ENCODE data around the gene TBC1D30.

DNA sequence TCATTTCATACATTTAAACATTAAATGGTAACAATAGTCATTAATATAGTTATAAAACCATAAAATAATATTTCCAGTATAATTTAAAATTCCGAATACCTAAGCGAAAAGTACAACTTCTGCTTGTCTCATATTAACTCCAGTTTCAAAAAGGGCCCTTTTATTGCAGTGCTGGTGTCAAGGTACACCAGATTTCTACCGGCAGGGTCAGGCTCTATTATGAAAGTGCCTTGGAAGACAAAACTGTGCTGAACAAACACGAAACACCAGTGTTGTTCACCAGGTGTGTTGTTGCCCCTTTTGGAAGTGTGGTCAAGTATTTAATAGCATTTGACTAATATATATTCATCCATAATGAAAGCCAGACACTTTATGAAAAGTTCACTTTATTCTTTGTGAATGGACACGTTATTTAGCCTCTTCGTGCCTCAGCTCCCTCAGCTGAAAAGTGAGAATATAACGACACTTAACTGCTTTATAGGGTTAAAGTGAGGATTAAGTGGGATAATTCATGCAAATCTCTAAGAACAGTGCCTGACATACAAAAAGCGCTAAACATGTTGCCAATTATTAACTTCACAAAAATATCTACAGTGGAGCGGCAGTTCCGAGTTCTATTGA, 45.0 kb upstream of the TBC1D30 start:
- TF ChIP-seq POLR2A (IDR thresholded peaks at IDR 0.05): no peak
- TF ChIP-seq, protein P1, sequence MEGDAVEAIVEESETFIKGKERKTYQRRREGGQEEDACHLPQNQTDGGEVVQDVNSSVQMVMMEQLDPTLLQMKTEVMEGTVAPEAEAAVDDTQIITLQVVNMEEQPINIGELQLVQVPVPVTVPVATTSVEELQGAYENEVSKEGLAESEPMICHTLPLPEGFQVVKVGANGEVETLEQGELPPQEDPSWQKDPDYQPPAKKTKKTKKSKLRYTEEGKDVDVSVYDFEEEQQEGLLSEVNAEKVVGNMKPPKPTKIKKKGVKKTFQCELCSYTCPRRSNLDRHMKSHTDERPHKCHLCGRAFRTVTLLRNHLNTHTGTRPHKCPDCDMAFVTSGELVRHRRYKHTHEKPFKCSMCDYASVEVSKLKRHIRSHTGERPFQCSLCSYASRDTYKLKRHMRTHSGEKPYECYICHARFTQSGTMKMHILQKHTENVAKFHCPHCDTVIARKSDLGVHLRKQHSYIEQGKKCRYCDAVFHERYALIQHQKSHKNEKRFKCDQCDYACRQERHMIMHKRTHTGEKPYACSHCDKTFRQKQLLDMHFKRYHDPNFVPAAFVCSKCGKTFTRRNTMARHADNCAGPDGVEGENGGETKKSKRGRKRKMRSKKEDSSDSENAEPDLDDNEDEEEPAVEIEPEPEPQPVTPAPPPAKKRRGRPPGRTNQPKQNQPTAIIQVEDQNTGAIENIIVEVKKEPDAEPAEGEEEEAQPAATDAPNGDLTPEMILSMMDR (IDR thresholded peaks at IDR 0.05): no peak
